Measurements from ENCODE around the gene DDX46. TPM values are rescaled to one million over a fixed set of nuclear protein-coding genes. Genes with fewer than 3 reads are reported as not detected.

Gene DDX46
- total RNA-seq, 1 donor from 2014 or later: 73.2 TPM

GRCh38 chr5:134791580-134791979 is 33.0 kb downstream of the DDX46 start:
- no peak for DNase-seq (ENCODE audit: low spot score, unreplicated experiment)
- peaks cover 27% of the 10 kb centered on the region for H3K36me3 Mint-ChIP-seq (ENCODE audit: insufficient read depth)
- TF ChIP-seq CTCF (IDR thresholded peaks at IDR 0.05; ENCODE audit: unreplicated experiment): no peak
- H3K27me3 Mint-ChIP-seq: no peaks in the 10 kb centered on the region
- H3K4me3 Mint-ChIP-seq (ENCODE audit: low read depth): no peak overlapping the region
- H3K27ac Mint-ChIP-seq: no peak overlapping the region
- H3K9me3 Mint-ChIP-seq (ENCODE audit: low read depth): no peaks in the 10 kb centered on the region
- H3K4me1 Mint-ChIP-seq (ENCODE audit: low read depth): no peaks in the 10 kb centered on the region

- H3K36me3 Mint-ChIP-seq (ENCODE audit: insufficient read depth): peaks cover 24% of the 10 kb centered on the region
- no peak overlapping the region for H3K27ac Mint-ChIP-seq
- H3K27me3 Mint-ChIP-seq: no peaks in the 10 kb centered on the region
- no peak for TF ChIP-seq CTCF (IDR thresholded peaks at IDR 0.05; ENCODE audit: unreplicated experiment)
- no peak overlapping the region for H3K4me3 Mint-ChIP-seq (ENCODE audit: low read depth)
- DNase-seq (ENCODE audit: low spot score, unreplicated experiment): no peak
- H3K4me1 Mint-ChIP-seq (ENCODE audit: low read depth): no peaks in the 10 kb centered on the region
- H3K9me3 Mint-ChIP-seq (ENCODE audit: low read depth): no peaks in the 10 kb centered on the region
Measured at GRCh38 chr5:134792286-134792685, 33.7 kb downstream of the DDX46 start.

DNA sequence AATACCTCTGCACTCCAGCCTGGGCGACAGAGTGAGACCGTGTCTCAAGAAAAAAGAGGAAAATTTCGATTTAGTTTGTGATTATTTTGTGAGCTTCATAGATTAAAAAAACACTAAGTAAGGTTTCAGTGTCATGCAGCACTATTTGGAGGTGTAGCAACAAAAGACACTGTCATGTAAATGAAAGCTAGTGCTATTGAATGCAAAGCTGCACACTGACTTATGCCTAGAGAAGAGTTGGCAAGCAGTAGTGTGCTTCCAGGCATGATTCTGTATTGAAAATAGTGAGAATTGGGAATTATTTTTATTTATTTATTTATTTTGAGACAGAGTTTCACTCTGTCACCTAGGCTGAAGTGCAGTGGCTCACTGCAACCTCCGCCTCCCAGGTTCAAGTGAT is 34.5 kb downstream of the DDX46 start:
- H3K4me3 Mint-ChIP-seq (ENCODE audit: low read depth): no peak overlapping the region
- no peaks in the 10 kb centered on the region for H3K4me1 Mint-ChIP-seq (ENCODE audit: low read depth)
- H3K27ac Mint-ChIP-seq: no peak overlapping the region
- no peak for DNase-seq (ENCODE audit: low spot score, unreplicated experiment)
- H3K27me3 Mint-ChIP-seq: no peaks in the 10 kb centered on the region
- H3K36me3 Mint-ChIP-seq (ENCODE audit: insufficient read depth): peaks cover 24% of the 10 kb centered on the region
- TF ChIP-seq CTCF (IDR thresholded peaks at IDR 0.05; ENCODE audit: unreplicated experiment): no peak
- no peaks in the 10 kb centered on the region for H3K9me3 Mint-ChIP-seq (ENCODE audit: low read depth)

DNA sequence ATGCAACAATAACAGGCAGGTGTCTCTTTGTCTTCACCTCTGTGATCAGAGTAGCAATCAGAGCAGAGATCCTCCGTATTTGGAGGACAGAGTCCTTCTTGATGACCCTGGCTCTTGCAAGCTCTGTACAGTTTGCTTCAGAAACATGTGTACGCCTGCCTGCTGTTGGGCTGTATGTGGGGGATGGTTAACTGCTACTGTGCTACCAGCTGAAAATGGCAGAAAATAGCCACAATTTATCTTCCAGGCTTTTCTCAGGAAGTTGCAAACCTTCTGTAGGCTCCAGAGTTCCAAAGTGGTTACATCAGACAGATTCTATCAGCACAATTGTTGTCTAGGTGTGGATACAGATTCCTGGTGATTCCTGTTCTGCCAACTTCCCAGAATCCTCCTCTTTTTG is 35.5 kb downstream of the DDX46 start:
- no peak for DNase-seq (ENCODE audit: low spot score, unreplicated experiment)
- Mint-ChIP-seq H3K27me3 (no peaks in the 10 kb centered on the region), H3K9me3 (ENCODE audit: low read depth) (no peaks in the 10 kb centered on the region), H3K4me3 (ENCODE audit: low read depth) (no peak overlapping the region), H3K4me1 (ENCODE audit: low read depth) (no peaks in the 10 kb centered on the region), H3K27ac (no peak overlapping the region), H3K36me3 (ENCODE audit: insufficient read depth) (peaks cover 29% of the 10 kb centered on the region)
- TF ChIP-seq CTCF (IDR thresholded peaks at IDR 0.05; ENCODE audit: unreplicated experiment): no peak

DNA sequence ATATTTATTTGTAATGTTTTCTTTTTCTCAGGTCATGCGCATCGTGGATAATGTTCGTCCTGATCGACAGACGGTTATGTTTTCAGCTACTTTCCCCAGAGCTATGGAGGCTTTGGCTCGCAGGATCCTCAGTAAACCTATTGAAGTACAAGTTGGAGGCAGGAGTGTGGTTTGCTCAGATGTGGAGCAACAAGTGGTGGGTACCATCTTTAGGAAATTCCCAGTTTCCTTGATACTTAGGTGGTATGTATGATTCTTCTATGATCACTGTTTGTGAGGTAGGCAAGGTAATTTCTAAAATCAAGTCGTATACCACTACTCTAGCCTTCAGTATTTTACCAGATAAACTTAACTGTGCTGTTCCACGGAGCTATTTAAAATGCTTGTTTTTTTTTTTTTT is 36.2 kb downstream of the DDX46 start:
- Mint-ChIP-seq H3K9me3 (ENCODE audit: low read depth) (no peaks in the 10 kb centered on the region), H3K4me3 (ENCODE audit: low read depth) (no peak overlapping the region), H3K4me1 (ENCODE audit: low read depth) (no peaks in the 10 kb centered on the region), H3K27me3 (no peaks in the 10 kb centered on the region), H3K36me3 (ENCODE audit: insufficient read depth) (peaks cover 31% of the 10 kb centered on the region), H3K27ac (no peak overlapping the region)
- DNase-seq (ENCODE audit: low spot score, unreplicated experiment): no peak
- no peak for TF ChIP-seq CTCF (IDR thresholded peaks at IDR 0.05; ENCODE audit: unreplicated experiment)

Data from progenitor cell of endocrine pancreas (in vitro differentiated cells).